SKM-1 treated with dmso at 0.1 percent for 144 hours (cell line): Measurements from ENCODE around the gene DDX11.
"Not testable (repeated sequence)": the region's sequence is repeated elsewhere in the genome, so short reads cannot be mapped to it uniquely, and the experiment has no call there.

Experiments used
- DNase-seq: peaks from one replicate; lab custom pipeline; 2025; ENCODE audit not compliant: unreplicated experiment; lab: John Stamatoyannopoulos, UW

Gene DDX11

GRCh38 chr12:31121022-31121728 lies 47.5 kb downstream of the DDX11 start:
- DNase-seq: not testable (repeated sequence)

- no peak for DNase-seq
Measured at GRCh38 chr12:31122481-31122880, 48.8 kb downstream of the DDX11 start.

DNA sequence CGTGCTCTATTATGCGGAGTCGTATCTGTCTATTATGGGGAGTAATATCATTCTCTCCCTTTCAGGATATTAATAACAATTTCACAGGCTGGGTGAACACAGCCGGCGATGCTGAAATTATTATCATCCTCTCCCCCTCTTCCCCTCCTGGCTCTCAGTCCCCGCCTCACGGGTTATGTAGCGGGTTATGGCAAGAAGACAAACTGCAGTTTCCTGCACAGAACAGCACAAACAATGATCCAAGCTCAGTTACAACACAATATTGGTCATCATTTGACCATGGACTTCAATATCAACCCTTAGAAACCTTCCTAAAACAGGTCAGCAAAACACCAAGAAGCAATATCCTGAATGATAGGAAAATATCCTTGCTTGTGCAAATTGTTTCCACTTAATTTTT lies 50.5 kb downstream of the DDX11 start:
- not testable (repeated sequence) for DNase-seq

- DNase-seq: not testable (repeated sequence)
Measured at GRCh38 chr12:31125171-31125570, 51.5 kb downstream of the DDX11 start.

DNA sequence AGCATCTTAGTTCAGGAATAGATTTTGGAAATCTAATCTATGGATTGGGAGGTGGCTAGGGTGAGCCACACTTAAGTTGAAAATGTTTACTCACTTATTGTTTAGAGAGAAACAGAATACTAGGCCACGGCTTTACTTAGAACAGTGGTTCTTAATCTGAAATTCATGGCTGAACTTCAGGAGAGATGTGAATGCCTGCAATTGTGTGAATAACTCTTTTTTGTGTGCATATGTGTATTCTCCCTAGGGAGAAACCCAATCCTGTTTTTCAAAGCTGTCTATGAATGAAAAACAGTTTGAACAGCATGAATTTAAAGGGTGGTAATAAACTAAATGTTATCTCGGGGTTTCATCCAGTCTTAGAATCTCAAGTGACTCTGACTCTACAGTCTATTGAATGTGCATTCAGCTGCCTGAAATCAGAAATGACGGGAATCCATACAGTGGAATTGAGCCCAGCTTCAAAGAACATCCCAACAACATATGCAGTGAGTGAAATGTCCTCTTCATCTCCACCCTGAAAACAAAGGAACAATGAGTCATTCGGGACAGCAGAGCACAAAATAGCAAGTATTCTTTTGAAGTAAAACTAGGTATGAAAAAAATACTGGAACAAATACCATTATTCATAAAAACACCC lies 53.7 kb downstream of the DDX11 start:
- DNase-seq: not testable (repeated sequence)

DNA sequence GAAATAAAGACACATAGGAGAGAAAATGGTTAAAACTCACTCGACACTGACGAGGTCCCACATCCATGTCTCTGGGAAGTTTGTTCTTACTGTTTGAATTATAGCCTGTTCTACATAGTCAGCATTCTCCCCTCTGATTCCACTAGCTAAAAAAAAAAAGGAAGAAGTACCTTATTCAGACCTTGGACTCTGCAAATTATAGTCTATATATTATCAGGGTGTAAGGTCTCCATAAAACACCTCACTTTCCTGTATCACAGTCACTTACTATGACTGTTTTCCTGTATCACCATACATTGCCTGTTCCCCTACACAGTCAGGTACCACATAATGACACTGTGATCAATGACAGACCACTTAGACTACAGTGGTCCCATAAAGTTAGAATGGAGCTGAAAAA lies 62.9 kb downstream of the DDX11 start:
- DNase-seq: not testable (repeated sequence)

- not testable (repeated sequence) for DNase-seq
Measured at GRCh38 chr12:31144768-31145167, 71.1 kb downstream of the DDX11 start.

GRCh38 chr12:31145296-31145695 lies 71.6 kb downstream of the DDX11 start:
- not testable (repeated sequence) for DNase-seq

- not testable (repeated sequence) for DNase-seq
Measured at GRCh38 chr12:31147415-31147814, 73.8 kb downstream of the DDX11 start.

DNA sequence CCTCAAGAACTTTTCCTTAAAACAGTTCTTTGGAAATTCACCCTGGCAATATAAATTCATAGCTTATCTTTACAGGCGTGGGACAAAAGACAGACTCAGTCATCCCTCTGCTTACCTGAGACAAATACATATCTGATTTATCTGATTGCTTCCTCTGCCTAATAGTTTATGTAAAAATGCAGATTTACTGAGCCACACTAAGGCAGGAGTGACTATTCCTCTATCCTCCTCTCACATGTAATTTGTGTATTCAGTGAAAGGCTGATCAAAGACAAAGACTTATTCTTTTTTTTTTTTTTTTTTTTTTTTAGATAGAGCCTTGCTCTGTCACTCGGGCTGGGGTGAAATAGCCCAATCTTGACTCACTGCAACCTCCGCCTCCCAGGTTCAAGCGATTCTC lies 77.1 kb downstream of the DDX11 start:
- not testable (repeated sequence) for DNase-seq
